Activated CD8-positive, alpha-beta memory T cell treated with anti-CD3 and anti-CD28 coated beads, Interleukin-2, amount 50 U/mL, for 48 hours (primary cell): ENCODE results near the gene ACSS2.

ENCODE experiments used
- DNase-seq: peaks from one replicate; pipeline ENCODE4 v3.0.0-alpha.2; 2020

ACSS2 gene

DNA sequence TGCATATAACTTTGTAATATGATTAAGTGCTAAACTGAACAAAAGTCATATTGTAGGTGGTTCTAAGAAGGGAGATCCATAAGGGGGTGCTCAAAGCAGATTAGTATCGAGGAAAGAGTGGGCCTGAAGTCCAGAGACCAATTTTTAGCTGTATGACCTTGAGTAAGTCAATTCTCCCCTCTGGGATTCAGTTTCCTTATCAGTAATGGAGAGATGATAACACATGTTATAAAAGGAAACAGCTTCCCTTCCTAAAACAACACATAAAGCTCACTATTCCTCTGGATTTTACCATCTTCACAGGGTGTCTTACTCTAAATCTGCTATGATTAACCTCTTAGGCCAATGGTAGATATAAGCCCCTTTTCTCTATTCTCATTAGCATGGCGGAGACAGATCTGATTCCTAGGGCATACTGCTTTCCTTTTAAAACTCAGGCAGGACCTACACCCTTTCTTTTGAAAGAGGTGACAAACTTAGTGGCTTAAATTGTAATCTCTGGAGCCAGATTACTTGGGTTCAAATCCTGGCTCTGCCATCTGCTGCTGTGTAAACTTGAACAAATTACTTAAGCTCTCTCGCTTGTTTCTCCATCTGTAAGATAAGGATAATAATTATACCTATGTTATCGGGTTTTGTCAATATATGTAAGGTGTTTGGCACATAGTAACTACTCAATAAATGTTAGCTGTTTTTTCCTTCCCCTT lies 39.5 kb downstream of the ACSS2 start:
- DNase-seq: no peak

DNA sequence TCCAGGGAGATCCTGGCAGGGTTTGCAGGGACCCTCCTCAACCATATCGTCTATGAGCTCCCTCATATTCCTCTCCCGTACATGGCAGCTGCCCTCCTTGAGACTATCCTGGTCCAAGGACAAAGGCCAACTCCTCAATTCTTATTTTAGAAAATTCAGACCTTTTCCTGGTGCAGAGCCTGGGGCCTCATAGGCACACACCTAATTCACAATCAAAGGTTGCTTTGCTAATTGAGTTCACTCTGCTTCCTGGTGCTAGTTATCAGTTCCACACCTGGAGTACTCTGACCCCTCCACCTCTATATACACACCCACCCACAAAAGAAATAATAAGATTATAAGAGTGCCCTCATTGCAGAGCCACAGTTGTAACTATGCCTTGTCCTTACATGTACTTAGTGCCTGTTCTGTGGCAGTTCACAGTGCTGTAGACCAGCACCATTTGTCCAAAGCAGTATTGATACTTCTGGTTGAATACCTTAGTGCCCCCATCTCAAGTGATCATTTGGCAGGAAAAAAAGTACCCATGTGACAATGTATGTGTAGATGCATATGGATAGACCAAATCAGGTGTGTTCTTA lies 40.5 kb downstream of the ACSS2 start:
- no peak for DNase-seq

DNA sequence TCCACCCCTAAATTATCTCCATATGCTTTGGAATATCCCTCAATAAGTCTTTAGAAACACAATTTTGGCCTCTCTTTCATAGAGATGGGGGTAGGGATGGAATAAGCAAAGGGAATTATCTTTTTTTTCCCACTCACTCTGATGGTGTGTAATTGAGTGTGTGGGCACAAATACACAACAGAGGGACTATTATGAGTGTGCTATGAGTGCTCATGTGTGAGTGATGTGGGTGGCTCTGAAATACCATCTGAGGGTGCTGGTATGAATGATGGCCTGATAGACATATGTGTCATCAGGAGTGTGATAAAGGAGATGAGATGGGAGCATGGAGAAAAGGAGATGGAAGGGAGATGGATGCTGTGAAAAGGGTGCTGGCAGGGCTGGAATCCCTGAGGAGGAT lies 43.6 kb downstream of the ACSS2 start:
- no peak for DNase-seq

DNA sequence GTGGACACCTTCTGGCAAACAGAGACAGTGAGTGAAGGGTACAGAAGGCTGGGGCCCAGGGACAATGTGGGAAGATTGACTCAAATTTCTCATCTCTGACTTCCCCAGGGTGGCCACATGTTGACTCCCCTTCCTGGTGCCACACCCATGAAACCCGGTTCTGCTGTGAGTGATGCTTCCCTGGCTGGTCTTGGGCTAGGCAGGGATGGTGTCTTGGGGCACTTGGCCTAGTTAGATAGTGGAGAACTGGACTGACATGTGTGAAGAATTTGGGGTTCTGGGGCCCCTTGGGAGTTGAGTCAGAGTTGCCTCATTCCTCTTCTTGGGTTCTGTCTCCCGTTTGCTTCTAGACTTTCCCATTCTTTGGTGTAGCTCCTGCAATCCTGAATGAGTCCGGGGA lies 45.0 kb downstream of the ACSS2 start:
- DNase-seq: no peak

DNA sequence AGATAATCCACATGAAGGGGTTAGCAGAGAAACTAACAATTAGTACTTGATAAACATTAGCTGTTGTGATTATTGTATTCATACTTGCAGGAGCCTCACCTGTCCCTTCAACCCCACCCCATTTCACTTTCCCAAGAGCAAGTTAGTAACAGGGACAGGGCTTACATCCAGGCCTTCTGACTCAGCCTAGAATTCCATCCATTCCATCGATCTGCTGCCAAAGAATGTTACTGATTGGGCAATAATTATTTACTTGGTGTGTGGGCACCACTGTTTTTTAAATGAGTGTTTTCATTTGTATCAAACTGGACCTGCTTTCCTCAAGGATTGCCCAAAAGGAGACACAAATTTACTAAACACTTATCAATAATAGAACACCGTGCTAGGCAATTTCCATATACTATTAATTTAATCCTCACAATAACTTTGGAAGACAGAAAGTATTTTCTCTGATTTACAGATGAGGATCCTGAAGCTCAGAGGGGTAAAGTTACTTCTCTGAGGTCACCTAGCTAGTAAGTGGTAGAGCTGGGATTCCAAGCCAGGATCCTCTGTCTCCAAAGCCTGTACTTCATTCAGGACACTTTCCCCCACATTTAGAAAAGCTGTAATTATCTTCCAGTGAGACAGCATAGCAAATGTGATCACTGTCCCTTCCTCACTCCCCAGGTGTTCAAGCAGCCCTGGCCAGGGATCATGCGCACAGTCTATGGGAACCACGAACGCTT lies 46.4 kb downstream of the ACSS2 start:
- DNase-seq: no peak

DNA sequence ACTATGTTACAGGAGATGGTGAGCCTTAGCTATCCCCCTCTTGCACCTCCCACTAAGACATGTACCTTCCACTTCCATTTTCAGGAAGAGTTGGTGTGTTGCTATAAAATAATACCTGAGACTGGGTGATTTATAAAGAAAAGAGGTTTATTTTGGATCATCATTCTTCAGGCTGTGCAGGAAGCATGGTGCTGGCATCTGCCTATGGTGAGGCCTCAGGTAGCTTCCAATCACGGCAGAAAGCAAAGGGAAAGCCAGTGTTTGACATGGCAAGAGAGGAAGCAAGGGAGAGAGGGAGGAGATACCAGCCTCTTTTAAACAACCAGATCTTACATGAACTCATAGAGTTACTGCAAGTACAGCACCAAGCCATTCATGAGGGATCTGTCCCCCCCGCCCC lies 47.0 kb downstream of the ACSS2 start:
- no peak for DNase-seq

DNA sequence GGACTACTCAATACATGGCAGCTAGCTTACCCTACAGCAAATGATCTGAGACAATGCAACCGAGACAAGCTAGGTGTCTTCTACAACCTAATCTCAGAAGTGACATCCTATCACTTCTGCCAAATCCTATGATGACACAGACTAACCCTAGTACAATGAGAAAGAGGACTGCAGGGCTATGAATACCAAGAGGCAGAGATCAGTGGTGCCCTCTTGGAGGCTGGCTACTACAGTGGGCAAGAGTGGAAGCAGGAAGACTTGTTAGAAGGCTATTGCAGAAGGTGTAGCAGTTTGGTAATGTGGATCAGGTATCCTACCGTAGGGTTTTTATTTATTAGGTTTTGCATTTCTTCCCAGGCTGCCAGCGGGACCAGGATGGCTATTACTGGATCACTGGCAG lies 48.9 kb downstream of the ACSS2 start:
- DNase-seq: no peak

DNA sequence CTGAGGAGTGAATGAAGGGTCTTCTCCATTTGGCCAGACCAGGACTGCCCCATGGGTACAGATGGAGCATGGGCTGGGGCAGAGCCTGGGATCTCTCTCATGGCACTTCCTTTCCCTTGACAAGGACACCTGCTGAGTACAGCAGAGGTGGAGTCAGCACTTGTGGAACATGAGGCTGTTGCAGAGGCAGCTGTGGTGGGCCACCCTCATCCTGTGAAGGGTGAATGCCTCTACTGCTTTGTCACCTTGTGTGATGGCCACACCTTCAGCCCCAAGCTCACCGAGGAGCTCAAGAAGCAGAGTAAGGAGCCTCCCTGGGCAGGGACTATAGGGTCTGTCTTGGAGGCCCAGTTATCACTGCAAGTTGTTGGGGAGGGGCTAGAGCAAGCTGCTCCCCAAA lies 49.6 kb downstream of the ACSS2 start:
- DNase-seq: no peak

DNA sequence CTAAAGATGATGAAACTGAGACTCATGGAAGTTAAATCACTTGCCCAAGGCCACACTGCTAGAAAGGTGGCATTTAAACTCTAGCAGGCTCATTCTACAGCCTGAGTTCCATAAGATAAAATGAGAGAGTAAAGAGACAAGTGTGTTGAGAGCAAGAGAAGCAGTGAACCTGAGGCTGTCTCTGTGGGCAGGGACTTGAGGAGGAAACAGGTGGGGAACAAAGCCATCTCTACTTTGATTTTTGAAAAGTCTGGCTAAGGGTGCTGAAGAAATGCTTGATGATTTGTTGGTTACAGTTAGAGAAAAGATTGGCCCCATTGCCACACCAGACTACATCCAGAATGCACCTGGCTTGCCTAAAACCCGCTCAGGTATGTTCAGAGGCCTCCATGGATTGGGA lies 50.2 kb downstream of the ACSS2 start:
- no peak for DNase-seq

DNA sequence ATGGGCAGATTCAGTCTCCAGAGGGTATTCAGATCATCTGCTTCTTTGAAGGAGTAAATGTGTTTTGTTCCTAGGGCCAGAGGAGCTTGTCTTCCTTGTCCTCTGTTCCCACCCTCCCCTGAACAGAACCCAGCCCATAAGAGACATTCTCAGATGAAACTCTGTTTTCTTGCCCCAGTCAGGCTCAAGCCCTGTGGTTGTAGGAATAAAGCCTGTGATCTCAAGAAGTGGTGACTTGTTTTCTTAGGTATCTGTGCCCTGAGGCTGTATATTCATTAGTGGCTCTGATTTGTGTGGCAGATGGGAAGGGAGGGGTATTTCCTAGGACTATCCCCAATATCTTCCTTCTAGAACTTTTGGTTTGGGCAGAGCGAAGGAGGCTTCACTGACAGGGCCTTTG lies 51.3 kb downstream of the ACSS2 start:
- DNase-seq: no peak

DNA sequence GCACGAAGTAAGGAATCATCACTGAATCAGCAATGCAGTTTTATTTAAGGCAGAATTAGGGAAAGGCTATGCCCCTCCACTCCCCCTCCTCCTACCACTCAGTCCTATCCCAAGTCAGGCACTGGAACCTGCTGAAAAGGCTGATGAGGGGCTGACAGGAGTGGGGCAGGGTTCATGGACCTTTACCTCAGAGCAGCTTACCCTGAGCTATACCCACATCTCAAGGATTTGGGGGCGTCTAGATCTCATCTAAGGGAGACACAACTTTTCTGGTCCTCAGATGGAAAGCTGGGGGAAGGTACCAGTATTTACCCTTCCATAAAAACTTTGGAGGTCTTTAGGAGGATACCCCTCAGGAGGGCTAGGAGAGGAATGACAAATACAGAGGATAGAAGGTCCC lies 52.0 kb downstream of the ACSS2 start:
- DNase-seq: no peak

DNA sequence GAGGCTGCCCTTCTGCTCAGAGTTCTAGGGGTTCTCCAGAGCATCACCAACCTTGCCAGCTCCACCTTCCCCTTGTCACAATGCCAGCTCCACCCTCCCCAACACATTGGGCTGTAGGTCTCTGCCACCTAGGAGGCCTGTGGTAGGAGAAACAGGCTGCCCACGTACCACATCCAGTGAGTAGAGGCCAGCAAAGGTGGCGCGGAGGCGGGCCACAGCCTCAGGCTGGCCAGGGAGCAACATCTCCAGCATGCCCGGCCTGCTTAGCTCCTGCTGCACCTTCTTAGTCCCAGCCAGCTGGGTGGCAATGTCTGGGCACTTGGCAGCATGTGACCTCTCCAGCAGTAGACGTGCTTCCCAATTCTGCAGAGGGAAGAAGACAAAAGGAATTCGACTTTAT lies 55.4 kb downstream of the ACSS2 start:
- no peak for DNase-seq

DNA sequence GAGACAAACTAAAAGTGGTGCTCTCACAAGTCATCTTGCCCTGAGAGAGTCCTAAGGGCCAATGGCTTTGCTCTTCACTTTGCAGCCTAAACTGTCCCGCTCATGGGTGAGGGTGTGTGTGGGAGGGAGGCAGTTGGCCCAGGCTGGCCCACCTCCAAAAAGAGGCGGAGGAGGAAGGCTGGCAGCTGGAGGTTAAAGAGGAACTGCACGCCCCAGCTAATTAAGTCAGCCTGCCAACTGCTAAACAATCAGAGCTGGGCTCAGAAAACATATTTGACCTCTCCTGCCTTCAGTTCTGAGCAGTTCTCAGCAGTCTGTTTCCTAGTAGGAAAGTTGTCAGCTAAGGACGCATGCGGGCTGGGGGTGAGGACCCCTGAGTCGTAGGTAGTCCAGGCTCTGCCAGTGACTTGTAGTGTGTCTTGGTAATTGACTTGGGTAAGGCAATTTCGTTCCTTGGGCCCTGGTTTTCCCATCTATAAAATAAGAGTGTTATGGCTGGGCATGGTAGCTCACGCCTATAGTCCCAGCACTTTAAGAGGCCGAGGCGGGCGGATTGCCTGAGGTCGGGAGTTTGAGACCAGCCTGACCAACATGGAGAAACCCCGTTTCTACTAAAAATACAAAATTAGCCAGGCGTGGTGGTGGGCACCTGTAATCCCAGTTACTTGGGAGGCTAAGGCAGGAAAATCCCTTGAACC lies 62.2 kb downstream of the ACSS2 start:
- no peak for DNase-seq

DNA sequence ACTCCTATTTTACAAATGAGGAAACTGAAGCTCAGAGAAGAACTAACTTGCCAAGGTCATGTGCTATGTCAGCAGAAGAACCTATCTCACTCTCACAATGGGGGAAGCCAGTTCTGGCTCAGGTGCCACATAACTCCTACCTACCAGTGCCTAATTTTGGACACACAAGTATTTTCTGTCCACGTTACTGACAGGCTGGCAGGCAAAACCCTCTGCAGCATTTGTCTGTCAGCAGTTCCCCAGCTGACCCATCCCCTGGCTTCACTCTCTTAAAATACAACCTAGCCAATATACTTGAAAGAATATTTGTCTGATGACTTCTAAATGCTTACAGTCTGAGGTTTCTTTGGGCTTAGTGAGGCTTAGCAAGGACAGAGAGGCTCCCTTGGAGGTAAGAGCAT lies 63.7 kb downstream of the ACSS2 start:
- DNase-seq: no peak

DNA sequence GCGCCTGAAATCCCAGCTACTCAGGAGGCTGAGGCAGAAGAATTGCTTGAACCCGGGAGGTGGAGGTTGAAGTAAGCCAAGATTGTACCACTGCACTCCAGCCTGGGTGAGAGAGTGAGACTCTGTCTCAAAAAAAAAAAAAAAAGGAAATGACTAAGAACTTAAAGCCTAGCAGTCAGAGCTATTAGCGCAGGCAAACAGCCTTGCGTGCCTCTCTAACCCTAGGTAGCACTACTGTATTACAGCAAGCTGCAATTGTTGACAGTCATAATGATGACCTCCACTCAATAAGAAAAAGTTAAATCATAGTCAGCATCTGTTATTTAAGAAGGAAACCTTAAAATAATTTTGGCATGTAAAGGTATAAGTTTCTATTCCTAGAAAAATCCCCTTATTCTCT lies 64.8 kb downstream of the ACSS2 start:
- no peak for DNase-seq

DNA sequence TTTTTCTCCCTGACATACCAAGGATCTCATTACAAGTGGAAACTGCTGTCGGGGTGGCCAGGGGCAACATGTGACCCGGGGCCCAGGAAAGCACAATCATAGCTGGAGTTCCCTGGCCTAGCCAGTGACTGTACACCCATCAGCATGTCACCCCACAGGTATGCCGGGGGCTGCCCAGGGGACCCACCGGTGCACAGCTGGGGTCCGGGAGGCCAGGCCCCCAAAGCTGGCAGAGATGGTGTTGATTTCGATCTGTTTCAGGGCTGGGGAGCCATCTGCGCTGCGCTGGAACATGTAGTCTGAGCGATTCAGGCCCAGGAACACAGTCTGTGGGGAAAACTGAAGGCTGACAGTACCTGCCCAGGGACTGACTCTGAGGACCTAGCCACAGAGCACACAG lies 65.9 kb downstream of the ACSS2 start:
- DNase-seq: no peak

DNA sequence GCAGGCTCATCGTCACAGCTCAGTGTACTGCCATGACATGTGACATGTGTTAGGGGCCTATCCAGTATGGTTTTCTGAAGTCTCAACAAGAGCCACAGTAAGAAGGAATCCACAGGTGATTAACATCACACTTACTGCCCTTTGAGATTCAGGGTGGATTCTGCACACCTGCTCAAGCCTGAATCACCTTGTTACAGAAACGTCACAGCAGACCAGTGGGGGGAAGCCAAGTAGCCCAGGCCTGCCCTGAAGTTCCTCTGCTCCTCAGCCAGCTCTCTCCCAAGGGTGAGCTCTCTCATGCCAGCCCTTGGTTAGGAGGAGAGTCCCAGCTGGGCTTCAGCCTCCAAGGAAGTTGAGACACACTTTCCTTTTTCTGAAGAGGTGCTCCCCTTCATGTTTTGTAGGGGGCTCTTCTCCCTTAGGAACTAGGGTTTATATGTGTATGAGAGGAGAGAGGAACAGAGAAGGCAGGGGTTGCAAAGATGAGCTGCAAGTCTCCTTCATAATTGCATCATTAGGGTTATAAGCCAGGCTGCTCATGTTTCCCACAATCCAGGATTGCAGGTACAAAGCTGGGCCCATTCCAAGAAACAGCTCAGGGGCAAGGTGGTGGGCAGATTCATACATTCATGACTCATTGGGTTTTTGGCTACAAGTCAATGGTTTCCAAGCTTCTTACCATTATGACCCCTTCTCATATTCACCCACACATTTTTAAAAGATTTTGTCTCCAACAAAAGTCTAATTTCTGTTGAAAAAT lies 67.6 kb downstream of the ACSS2 start:
- no peak for DNase-seq

DNA sequence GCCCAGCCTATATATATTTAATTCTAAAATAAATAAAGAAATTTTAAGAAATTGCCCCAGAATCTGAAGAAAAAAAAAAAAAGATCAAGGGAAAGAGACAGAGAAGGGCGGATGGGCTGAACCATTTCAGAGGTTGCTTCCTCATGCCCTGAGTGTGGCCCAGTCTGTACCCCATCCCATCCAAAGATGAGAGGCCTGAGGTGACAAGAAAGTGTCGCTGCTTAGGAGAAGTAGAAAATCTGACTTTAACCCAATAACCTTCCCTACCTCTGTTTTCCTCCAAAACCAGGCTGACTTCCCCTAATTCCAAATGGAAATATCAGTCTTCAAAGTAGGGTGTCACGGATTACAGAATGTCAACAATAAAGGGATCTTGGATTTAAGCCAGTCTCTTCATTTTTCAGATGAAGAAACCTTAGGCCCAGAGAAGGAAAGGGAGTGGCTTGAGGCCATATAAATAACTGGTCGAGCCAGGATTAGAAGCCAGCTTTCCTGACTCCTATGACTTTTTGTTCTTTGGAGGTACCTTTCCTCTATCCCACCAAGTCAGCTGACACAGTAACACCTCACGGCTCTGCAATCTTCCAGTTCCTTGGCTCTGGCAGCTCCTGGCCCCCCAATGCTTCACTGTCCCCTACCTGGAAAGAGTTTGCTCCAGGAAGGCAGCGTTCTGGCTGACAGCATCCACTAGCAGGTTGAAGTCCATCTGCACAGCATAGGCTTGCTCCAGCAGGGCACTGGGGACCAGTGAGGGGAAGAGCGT lies 69.1 kb downstream of the ACSS2 start:
- DNase-seq: no peak

DNA sequence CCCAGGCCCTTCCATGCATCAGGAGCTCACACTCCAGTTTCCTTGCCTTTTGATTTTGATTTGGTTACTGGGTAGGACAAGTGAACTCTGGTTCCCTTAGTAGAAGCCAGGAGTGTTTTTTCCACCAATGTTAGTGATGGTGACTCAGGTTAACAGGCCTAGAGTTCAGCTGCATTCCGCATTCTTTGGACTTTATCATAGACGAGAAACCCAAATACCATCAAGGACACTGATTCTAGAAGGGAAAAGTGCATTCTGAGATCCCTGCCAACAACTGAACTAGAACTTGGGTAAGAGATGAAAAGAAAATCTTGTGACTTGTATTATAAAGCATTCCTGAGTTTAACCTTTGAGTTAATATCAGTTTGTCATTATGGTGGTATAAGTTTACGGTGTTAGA lies 70.2 kb downstream of the ACSS2 start:
- no peak for DNase-seq

DNA sequence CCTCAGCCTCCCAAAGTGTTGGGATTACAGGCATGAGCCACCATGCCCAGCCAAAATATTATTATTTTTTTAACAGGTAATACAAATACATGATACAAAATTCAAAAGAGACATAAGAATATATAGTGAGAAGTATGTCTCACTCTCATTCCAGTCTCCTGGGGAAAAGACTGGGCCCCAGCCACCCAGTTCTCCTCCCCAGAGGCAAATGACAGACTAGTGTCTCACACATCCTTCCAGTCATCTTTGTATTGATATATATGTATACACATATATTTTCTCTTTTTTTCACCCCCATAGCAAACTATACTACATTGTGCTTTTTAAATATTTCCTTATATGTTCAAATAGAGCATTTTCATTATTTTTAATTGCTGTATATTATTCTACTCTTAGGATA lies 70.9 kb downstream of the ACSS2 start:
- no peak for DNase-seq

DNA sequence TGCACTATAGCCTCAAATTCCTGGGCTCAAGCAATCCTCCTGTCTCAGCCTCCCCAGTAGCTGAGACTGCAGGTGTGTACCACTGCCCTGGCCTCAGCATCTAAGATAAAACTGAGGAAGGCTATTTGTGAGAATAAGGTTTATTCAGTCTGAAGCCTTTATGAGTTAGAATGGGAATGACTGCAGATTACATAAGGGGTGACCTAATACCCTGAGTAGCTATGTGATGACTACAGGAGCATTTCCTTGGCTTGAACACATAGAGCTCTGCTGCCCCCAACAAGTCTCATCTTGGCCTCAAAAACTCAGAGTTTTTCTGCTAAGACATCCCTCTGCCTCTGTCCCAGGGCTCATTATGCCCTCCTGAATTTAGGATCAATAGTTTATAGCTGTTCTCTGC lies 71.6 kb downstream of the ACSS2 start:
- DNase-seq: no peak

DNA sequence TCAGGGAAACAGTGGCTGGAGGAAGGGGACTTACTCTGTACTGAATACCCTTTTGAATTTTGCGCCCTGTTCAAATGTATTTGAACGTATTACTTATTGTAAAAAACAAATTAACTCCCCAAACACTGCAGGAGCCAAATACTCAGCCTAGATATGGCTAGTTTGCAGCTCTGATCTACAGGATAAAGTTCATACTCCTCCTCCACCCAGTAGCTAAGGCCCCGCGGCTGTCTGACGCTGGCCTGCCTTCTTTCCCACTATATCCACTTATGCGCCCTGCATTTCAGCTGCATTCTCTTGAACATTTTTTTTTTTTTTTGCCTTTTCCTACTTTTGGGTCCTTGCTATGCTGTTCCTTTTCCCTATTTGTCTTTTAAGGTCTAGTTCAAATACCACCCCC lies 72.7 kb downstream of the ACSS2 start:
- DNase-seq: no peak
